ENCODE data around the gene JAZF1. TPM values are rescaled to one million over a fixed set of nuclear protein-coding genes. Genes with fewer than 3 reads are reported as not detected.
A peak's percentile ranks its signal among the peaks of the same experiment; 100 is the strongest.

The JAZF1 gene
- polyA plus RNA-seq, 3 donors = 12.1 to 18.1 (median 17.2) TPM

DNA sequence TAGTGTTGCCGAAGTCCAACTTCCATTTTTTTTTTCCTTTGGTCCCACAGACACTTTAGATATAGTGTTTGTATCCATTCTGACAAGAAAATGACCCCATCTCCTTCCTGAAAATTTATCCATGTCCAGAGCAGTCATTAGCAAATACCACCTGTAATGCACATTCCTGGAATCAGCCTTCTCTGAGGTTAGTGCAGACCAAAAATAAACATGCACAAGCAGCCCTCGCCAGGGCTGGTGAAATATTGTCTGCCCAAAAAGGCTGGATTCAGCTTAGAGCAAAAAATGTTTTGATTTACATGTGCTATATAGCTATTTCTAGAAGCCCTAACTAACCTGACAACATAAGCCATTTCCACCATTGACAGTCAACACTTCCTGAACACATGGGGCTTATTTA is 294.9 kb downstream of the JAZF1 start:
- Histone ChIP-seq H4K20me1 (ENCODE audit: insufficient read depth, low read length) (peaks cover 15% of the 10 kb centered on the region), H3K27ac (ENCODE audit: low read depth in 1 of 2, low read length in 2 of 2) (no peak overlapping the region), H3K36me3 (replicated peaks in 1 of 2; ENCODE audit: control insufficient read depth in 1 of 2, insufficient read depth in 2 of 2, low read length in 2 of 2) (peaks cover 0 to 43% of the 10 kb centered on the region in 2 donors), H3K4me2 (replicated peaks; ENCODE audit: extremely low read depth, low read length, poor library complexity, severe bottlenecking) (no peak overlapping the region), H3K27me3 (ENCODE audit: control insufficient read depth in 2 of 2, insufficient read depth in 2 of 2, low read length in 2 of 2) (no peaks in the 10 kb centered on the region), H3K9ac (ENCODE audit: insufficient read depth, low read length, poor library complexity, severe bottlenecking) (no peak overlapping the region), H2AFZ (ENCODE audit: insufficient read depth, low read depth, low read length, poor library complexity, severe bottlenecking) (no peak overlapping the region), H3K4me3 (replicated peaks in 1 of 3; ENCODE audit: low read depth in 2 of 3, low read length in 3 of 3) (no peak overlapping the region), H3K9me3 (replicated peaks in 1 of 2; ENCODE audit: control insufficient read depth in 1 of 2, insufficient read depth in 1 of 2, low read length in 2 of 2) (no peaks in the 10 kb centered on the region), H3K79me2 (ENCODE audit: insufficient read depth, low read length) (no peaks in the 10 kb centered on the region), H3K4me1 (ENCODE audit: control insufficient read depth in 1 of 2, insufficient read depth in 2 of 2, low read length in 2 of 2) (no peaks in the 10 kb centered on the region)
- H3K27ac Mint-ChIP-seq = no peak overlapping the region
- peaks cover 0 to 1% (median 0%) of the 10 kb centered on the region in 3 donors for H3K27me3 Mint-ChIP-seq (ENCODE audit: low read depth in 3 of 3)
- no peaks in the 10 kb centered on the region for H3K9me3 Mint-ChIP-seq
- no peaks in the 10 kb centered on the region for H3K4me1 Mint-ChIP-seq
- no CpG with 5 or more reads among the region's 2 CpGs for WGBS (ENCODE audit: insufficient coverage)
- DNase-seq = no peak
- H3K4me3 Mint-ChIP-seq = no peak overlapping the region
- intact Hi-C loops (cut with micrococcal nuclease) = no loop called here
- TF ChIP-seq, protein P1, sequence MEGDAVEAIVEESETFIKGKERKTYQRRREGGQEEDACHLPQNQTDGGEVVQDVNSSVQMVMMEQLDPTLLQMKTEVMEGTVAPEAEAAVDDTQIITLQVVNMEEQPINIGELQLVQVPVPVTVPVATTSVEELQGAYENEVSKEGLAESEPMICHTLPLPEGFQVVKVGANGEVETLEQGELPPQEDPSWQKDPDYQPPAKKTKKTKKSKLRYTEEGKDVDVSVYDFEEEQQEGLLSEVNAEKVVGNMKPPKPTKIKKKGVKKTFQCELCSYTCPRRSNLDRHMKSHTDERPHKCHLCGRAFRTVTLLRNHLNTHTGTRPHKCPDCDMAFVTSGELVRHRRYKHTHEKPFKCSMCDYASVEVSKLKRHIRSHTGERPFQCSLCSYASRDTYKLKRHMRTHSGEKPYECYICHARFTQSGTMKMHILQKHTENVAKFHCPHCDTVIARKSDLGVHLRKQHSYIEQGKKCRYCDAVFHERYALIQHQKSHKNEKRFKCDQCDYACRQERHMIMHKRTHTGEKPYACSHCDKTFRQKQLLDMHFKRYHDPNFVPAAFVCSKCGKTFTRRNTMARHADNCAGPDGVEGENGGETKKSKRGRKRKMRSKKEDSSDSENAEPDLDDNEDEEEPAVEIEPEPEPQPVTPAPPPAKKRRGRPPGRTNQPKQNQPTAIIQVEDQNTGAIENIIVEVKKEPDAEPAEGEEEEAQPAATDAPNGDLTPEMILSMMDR (IDR thresholded peaks at IDR 0.05) = no peak
- peaks cover 35 to 46% of the 10 kb centered on the region in 2 donors for H3K36me3 Mint-ChIP-seq

GRCh38 chr7:27883696-27884095 is 296.9 kb downstream of the JAZF1 start:
- H3K4me1 Mint-ChIP-seq = no peaks in the 10 kb centered on the region
- H3K9me3 ChIP-seq (replicated peaks in 1 of 2; ENCODE audit: control insufficient read depth in 1 of 2, insufficient read depth in 1 of 2, low read length in 2 of 2) = no peaks in the 10 kb centered on the region
- H2AFZ ChIP-seq (ENCODE audit: insufficient read depth, low read depth, low read length, poor library complexity, severe bottlenecking) = no peak overlapping the region
- H4K20me1 ChIP-seq (ENCODE audit: insufficient read depth, low read length) = peaks cover 18% of the 10 kb centered on the region
- H3K36me3 Mint-ChIP-seq = peaks cover 31 to 37% of the 10 kb centered on the region in 2 donors
- H3K9ac ChIP-seq (ENCODE audit: insufficient read depth, low read length, poor library complexity, severe bottlenecking) = no peak overlapping the region
- no peaks in the 10 kb centered on the region for H3K9me3 Mint-ChIP-seq
- no peak overlapping the region for H3K27ac ChIP-seq (ENCODE audit: low read depth in 1 of 2, low read length in 2 of 2)
- no CpG with 5 or more reads among the region's 4 CpGs for WGBS (ENCODE audit: insufficient coverage)
- H3K27me3 Mint-ChIP-seq (ENCODE audit: low read depth in 3 of 3) = peaks cover 0 to 1% (median 0%) of the 10 kb centered on the region in 3 donors
- DNase-seq = no peak
- no peaks in the 10 kb centered on the region for H3K4me1 ChIP-seq (ENCODE audit: control insufficient read depth in 1 of 2, insufficient read depth in 2 of 2, low read length in 2 of 2)
- H3K36me3 ChIP-seq (replicated peaks in 1 of 2; ENCODE audit: control insufficient read depth in 1 of 2, insufficient read depth in 2 of 2, low read length in 2 of 2) = peaks cover 0 to 31% of the 10 kb centered on the region in 2 donors
- H3K79me2 ChIP-seq (ENCODE audit: insufficient read depth, low read length) = no peaks in the 10 kb centered on the region
- H3K4me3 ChIP-seq (replicated peaks in 1 of 3; ENCODE audit: low read depth in 2 of 3, low read length in 3 of 3) = no peak overlapping the region
- no peaks in the 10 kb centered on the region for H3K27me3 ChIP-seq (ENCODE audit: control insufficient read depth in 2 of 2, insufficient read depth in 2 of 2, low read length in 2 of 2)
- intact Hi-C loops (cut with micrococcal nuclease) = no loop called here
- peak overlapping the region in 1 of 7 donors; percentile 5 for H3K27ac Mint-ChIP-seq
- TF ChIP-seq, protein P1 (IDR thresholded peaks at IDR 0.05) = no peak
- H3K4me3 Mint-ChIP-seq = no peak overlapping the region
- no peak overlapping the region for H3K4me2 ChIP-seq (replicated peaks; ENCODE audit: extremely low read depth, low read length, poor library complexity, severe bottlenecking)
